HCT116 (cell line): ENCODE data around the gene ZSCAN16. TPM values are rescaled to one million over a fixed set of nuclear protein-coding genes. Genes with fewer than 3 reads are reported as not detected.

Source experiments
- ATAC-seq: fragments of 200-7000 bp; cut with Tn5 transposase; 2 replicates; pipeline ENCODE4 v1.9.1; 2020; ENCODE audit warnings: mild to moderate bottlenecking, moderate library complexity
- BruUV-seq: library from RNA; stranded (reverse); fragments of 400-500 nt; replicated peaks from 2 replicates; lab custom pipeline; 2021; lab: Mats Ljungman, UMichigan
- CTCF ChIA-PET: fragments of 300-600 bp; sonication (Branson Sonifier 250); formaldehyde crosslinking; loops from one replicate; lab custom pipeline; 2021; ENCODE audit warnings: antibody characterized with exemption; lab: Charles Lee
- POLR2A ChIA-PET: fragments of 300-600, 350-600 bp; sonication (Branson Sonifier 250); formaldehyde crosslinking; loops from one replicate; lab custom pipeline; 2021; ENCODE audit warnings: antibody characterized with exemption; lab: Charles Lee
- RAD21 ChIA-PET, 2 experiments: fragments of 300-600 bp; sonication (Branson Sonifier 250); formaldehyde crosslinking; loops; one replicate each; lab custom pipeline; 2023; ENCODE audit warnings: low total read pairs in 2 of 2; ENCODE audit not compliant: uncharacterized antibody in 2 of 2, unreplicated experiment in 2 of 2, low non-redundant PET in 1 of 2; lab: Charles Lee
- DNase-seq: peaks from one replicate; pipeline ENCODE4 v3.0.0-alpha.2; 2010; ENCODE audit warnings: low read depth, low spot score
- H2AFZ ChIP-seq: fragments of 200-600 bp; shearing (Covaris generic), sonication (generic); 2 replicates; pipeline ENCODE4 v1.6.1; 2017; ENCODE audit warnings: low read depth, mixed run types, mixed read lengths, antibody characterized with exemption, low read length; ENCODE audit not compliant: poor library complexity, severe bottlenecking
- H3K27ac ChIP-seq: 2 replicates; pipeline ENCODE4 v1.5.1; 2012; ENCODE audit warnings: low read depth, low read length
- H3K27me3 ChIP-seq: fragments of 200-600 bp; sonication (generic); 2 replicates; pipeline ENCODE4 v1.6.1; 2016; ENCODE audit warnings: mixed run types, low read length, mixed read lengths; ENCODE audit not compliant: insufficient read depth
- H3K36me3 ChIP-seq, 2 experiments: fragments of 200-500 bp in 1 of 2; fragments of 200-600 bp in 1 of 2; sonication (Bioruptor generic) in 1 of 2; sonication (generic) in 1 of 2; 2 replicates each; pipeline versions ENCODE4 v1.5.1 to v1.6.1; 2014 to 2016; ENCODE audit warnings: low read length in 2 of 2, inconsistent platforms in 1 of 2, mixed read lengths in 1 of 2, mixed run types in 1 of 2; ENCODE audit not compliant: insufficient read depth in 2 of 2, control insufficient read depth in 1 of 2
- H3K4me1 ChIP-seq, 2 experiments: fragments of 200-600 bp in 1 of 2; sonication (generic) in 1 of 2; 2 replicates each; pipeline versions ENCODE4 v1.5.1 to v1.6.1; 2012 to 2017; ENCODE audit warnings: low read length in 2 of 2, inconsistent platforms in 1 of 2, mild to moderate bottlenecking in 1 of 2, mixed read lengths in 1 of 2, mixed run types in 1 of 2, moderate library complexity in 1 of 2; ENCODE audit not compliant: insufficient read depth in 2 of 2, control insufficient read depth in 1 of 2
- H3K4me2 ChIP-seq: fragments of 200-600 bp; sonication (generic); 2 replicates; pipeline ENCODE4 v1.6.1; 2017; ENCODE audit warnings: mixed run types, low read length, mixed read lengths
- H3K4me3 ChIP-seq, 2 experiments: fragments of 200-600 bp in 1 of 2; sonication (generic) in 1 of 2; replicated peaks in 1 of 2; 2 replicates each; pipeline ENCODE4 v1.5.1; 2011 to 2016; ENCODE audit warnings: low read length in 2 of 2, control low read depth in 1 of 2, low read depth in 1 of 2, mild to moderate bottlenecking in 1 of 2, mixed read lengths in 1 of 2, mixed run types in 1 of 2
- H3K79me2 ChIP-seq: fragments of 200-600 bp; sonication (generic); 2 replicates; pipeline ENCODE4 v1.6.1; 2017; ENCODE audit warnings: mild to moderate bottlenecking, mixed run types, low read length, moderate library complexity, mixed read lengths; ENCODE audit not compliant: insufficient read depth
- H3K9ac ChIP-seq: fragments of 200-600 bp; sonication (generic); 2 replicates; pipeline ENCODE4 v1.6.1; 2016; ENCODE audit warnings: low read length, mixed read lengths
- H3K9me2 ChIP-seq: fragments of 200-600 bp; sonication (generic), shearing (Covaris generic); 2 replicates; pipeline ENCODE4 v1.6.1; 2017; ENCODE audit warnings: mixed run types, mild to moderate bottlenecking, moderate library complexity; ENCODE audit not compliant: insufficient read depth
- H3K9me3 ChIP-seq, 2 experiments: fragments of 200-500 bp in 1 of 2; fragments of 200-600 bp in 1 of 2; sonication (Bioruptor generic) in 1 of 2; sonication (generic) in 1 of 2; 2 replicates each; pipeline ENCODE4 v1.6.1; 2014 to 2017; ENCODE audit warnings: low read length in 2 of 2, mixed read lengths in 2 of 2, inconsistent platforms in 1 of 2, low read depth in 1 of 2, mild to moderate bottlenecking in 1 of 2, mixed run types in 1 of 2, moderate library complexity in 1 of 2; ENCODE audit not compliant: control insufficient read depth in 1 of 2, insufficient read depth in 1 of 2
- H4K20me1 ChIP-seq: fragments of 200-600 bp; sonication (generic), shearing (Covaris generic); 2 replicates; pipeline ENCODE4 v1.6.1; 2017; ENCODE audit warnings: mixed run types, mild to moderate bottlenecking, moderate library complexity; ENCODE audit not compliant: insufficient read depth
- CEBPB ChIP-seq: IDR thresholded peaks from 2 replicates; pipeline ENCODE4 v1.6.1; 2012; ENCODE audit warnings: low read depth
- CTCF ChIP-seq, 3 experiments: fragments of 200-600 bp in 1 of 3; sonication (generic) in 1 of 3; IDR thresholded peaks in 2 of 3; conservative IDR thresholded peaks in 1 of 3; 2 replicates each; pipeline ENCODE4 v1.5.1; 2012 to 2017; ENCODE audit warnings: low read depth in 2 of 3, low read length in 2 of 3, antibody characterized with exemption in 1 of 3, borderline replicate concordance in 1 of 3, control low read depth in 1 of 3, mild to moderate bottlenecking in 1 of 3, mixed read lengths in 1 of 3, mixed run types in 1 of 3, moderate library complexity in 1 of 3; ENCODE audit not compliant: insufficient read depth in 1 of 3
- ELF1 ChIP-seq: IDR thresholded peaks from 2 replicates; pipeline ENCODE4 v1.6.1; 2012; ENCODE audit warnings: low read depth, borderline replicate concordance
- FOSL1 ChIP-seq: IDR thresholded peaks from 2 replicates; pipeline ENCODE4 v1.6.1; 2012; ENCODE audit warnings: low read depth
- JUND ChIP-seq: IDR thresholded peaks from 2 replicates; pipeline ENCODE4 v1.6.1; 2012
- MAX ChIP-seq: IDR thresholded peaks from 2 replicates; pipeline ENCODE4 v1.6.1; 2012
- POLR2A ChIP-seq: IDR thresholded peaks from 2 replicates; pipeline ENCODE4 v1.7.0; 2011; ENCODE audit warnings: borderline replicate concordance; ENCODE audit not compliant: insufficient read depth, insufficient read length; ENCODE audit errors: extremely low read depth
- RAD21 ChIP-seq: IDR thresholded peaks from 2 replicates; pipeline ENCODE4 v1.6.1; 2012; ENCODE audit warnings: low read depth, mild to moderate bottlenecking
- REST ChIP-seq: IDR thresholded peaks from 2 replicates; pipeline ENCODE4 v1.6.1; 2012; ENCODE audit warnings: low read depth
- SP1 ChIP-seq: IDR thresholded peaks from 2 replicates; pipeline ENCODE4 v1.6.1; 2012; ENCODE audit warnings: low read depth
- SRF ChIP-seq: IDR thresholded peaks from 2 replicates; pipeline ENCODE4 v1.6.1; 2012; ENCODE audit warnings: low read depth
- TCF7L2 ChIP-seq: IDR thresholded peaks from 2 replicates; pipeline ENCODE4 v1.7.0; 2011; ENCODE audit warnings: borderline replicate concordance, inconsistent platforms; ENCODE audit not compliant: insufficient read depth, insufficient read length; ENCODE audit errors: extremely low read depth
- YY1 ChIP-seq: IDR thresholded peaks from 2 replicates; pipeline ENCODE4 v1.6.1; 2011; ENCODE audit warnings: low read length, low read depth, moderate library complexity, mild to moderate bottlenecking; ENCODE audit not compliant: insufficient replicate concordance; ENCODE audit errors: extremely low read depth
- ZBTB33 ChIP-seq: IDR thresholded peaks from 2 replicates; pipeline ENCODE4 v1.6.1; 2011; ENCODE audit warnings: mild to moderate bottlenecking, low read length, moderate library complexity; ENCODE audit not compliant: insufficient replicate concordance; ENCODE audit errors: extremely low read depth
- ZFX ChIP-seq: fragments of 450-650 bp; IDR thresholded peaks from 2 replicates; pipeline ENCODE4 v1.6.1; 2017
- intact Hi-C: fragments of 100-400 bp; cut with micrococcal nuclease; formaldehyde crosslinking; loops from 2 replicates; pipeline ENCODE4 v1.10.0; 2022
- total RNA-seq: library from RNA; stranded (reverse); gene quantifications from one replicate; pipeline ENCODE4 v1.2.1, GENCODE V29; 2021; ENCODE audit not compliant: unreplicated experiment

ZSCAN16 gene
- total RNA-seq, 1 experiment from 2014 or later, result 5.0 TPM

- TF ChIP-seq ZBTB33, result no peak
- TF ChIP-seq CTCF (IDR thresholded peaks at IDR 0.05 in 2 of 3, conservative IDR thresholded peaks at IDR 0.05 in 1 of 3; ENCODE audit: borderline replicate concordance in 1 of 3, insufficient read depth in 1 of 3, low read depth in 2 of 3, low read length in 2 of 3), result no peak
Observed at GRCh38 chr6:28142446-28142845, 18.0 kb downstream of the ZSCAN16 start (continued).

GRCh38 chr6:28145231-28145630, 20.8 kb downstream of the ZSCAN16 start:
- peaks cover 4 to 11% of the 10 kb centered on the region in 2 experiments; a peak in 2 of 4 replicates for H3K4me1 ChIP-seq
- no peaks in the 10 kb centered on the region for H4K20me1 ChIP-seq
- no peak overlapping the region for H3K4me3 ChIP-seq
- ChIA-PET POLR2A (no interaction called here), RAD21 (no interaction called here), CTCF (no interaction called here)
- no peak overlapping the region for H2AFZ ChIP-seq
- H3K4me2 ChIP-seq, result no peak overlapping the region
- H3K27ac ChIP-seq, result no peak overlapping the region
- H3K9me2 ChIP-seq, result no peaks in the 10 kb centered on the region
- H3K79me2 ChIP-seq, result peaks cover 62% of the 10 kb centered on the region
- ATAC-seq (no peak), DNase-seq (no peak)
- H3K36me3 ChIP-seq, result peaks cover 32 to 41% of the 10 kb centered on the region in 2 experiments; a peak in 3 of 4 replicates
- intact Hi-C loops, result no loop called here
- BruUV-seq, result no TSS peak
- no peaks in the 10 kb centered on the region for H3K9me3 ChIP-seq
- H3K9ac ChIP-seq, result no peak overlapping the region
- H3K27me3 ChIP-seq, result no peaks in the 10 kb centered on the region
- TF ChIP-seq RAD21, result no peak
- TF ChIP-seq ZBTB33, result no peak
- TF ChIP-seq REST, result no peak
- TF ChIP-seq FOSL1, result no peak
- no peak for TF ChIP-seq JUND
- TF ChIP-seq SRF, result no peak
- TF ChIP-seq POLR2A, result no peak
- TF ChIP-seq SP1, result no peak
- TF ChIP-seq MAX, result no peak
- no peak for TF ChIP-seq ELF1
- no peak for TF ChIP-seq ZFX
- TF ChIP-seq TCF7L2, result no peak
- no peak for TF ChIP-seq CEBPB
- TF ChIP-seq YY1, result no peak
